Astrocyte (in vitro differentiated cells and primary cell): ENCODE results near the gene CHRNA4. TPM values are rescaled to one million over a fixed set of nuclear protein-coding genes. Genes with fewer than 3 reads are reported as not detected.

Experiments used
- DNase-seq: peaks from one replicate; pipeline ENCODE4 v3.0.0-alpha.2; 2010; ENCODE audit warnings: low read depth
- FAIRE-seq: peaks from 2 replicates; lab custom pipeline; 2011; peaks lifted over from hg19 to GRCh38; lab: Jason Lieb, UNC
- H2AFZ ChIP-seq: 2 replicates; pipeline ENCODE4 v1.6.0; 2012; ENCODE audit warnings: low read depth, low read length, inconsistent platforms
- H3K27ac ChIP-seq: 2 replicates; pipeline ENCODE4 v1.5.1; 2011; ENCODE audit warnings: low read depth, low read length, inconsistent platforms
- H3K27me3 ChIP-seq: 2 replicates; pipeline ENCODE4 v1.6.0; 2011; ENCODE audit warnings: low read length, inconsistent platforms; ENCODE audit not compliant: insufficient read depth
- H3K36me3 ChIP-seq: 2 replicates; pipeline ENCODE4 v1.5.1; 2011; ENCODE audit warnings: low read length, inconsistent platforms; ENCODE audit not compliant: insufficient read depth
- H3K4me1 ChIP-seq: 2 replicates; pipeline ENCODE4 v1.5.1; 2011; ENCODE audit warnings: low read length, inconsistent platforms; ENCODE audit not compliant: insufficient read depth
- H3K4me2 ChIP-seq: 2 replicates; pipeline ENCODE4 v1.6.0; 2012; ENCODE audit warnings: low read length, inconsistent platforms
- H3K4me3 ChIP-seq: 2 replicates; pipeline ENCODE4 v1.5.1; 2011; ENCODE audit warnings: low read depth, mild to moderate bottlenecking, low read length, inconsistent platforms; ENCODE audit not compliant: insufficient read depth
- H3K79me2 ChIP-seq: 2 replicates; pipeline ENCODE4 v1.6.0; 2012; ENCODE audit warnings: mild to moderate bottlenecking, low read length, inconsistent platforms; ENCODE audit not compliant: insufficient read depth
- H3K9ac ChIP-seq: 2 replicates; pipeline ENCODE4 v1.6.0; 2012; ENCODE audit warnings: mild to moderate bottlenecking, low read length, inconsistent platforms
- H3K9me3 ChIP-seq: 2 replicates; pipeline ENCODE4 v1.5.1; 2012; ENCODE audit warnings: low read depth, mild to moderate bottlenecking, low read length, inconsistent platforms; ENCODE audit not compliant: insufficient read depth
- H4K20me1 ChIP-seq: 2 replicates; pipeline ENCODE4 v1.6.0; 2012; ENCODE audit warnings: low read length, inconsistent platforms; ENCODE audit not compliant: insufficient read depth
- H3K27ac Mint-ChIP-seq: one replicate; pipeline ENCODE4 v1.8.0; 2021; ENCODE audit warnings: mild to moderate bottlenecking, mixed read lengths; ENCODE audit not compliant: unreplicated experiment
- H3K27me3 Mint-ChIP-seq: one replicate; pipeline ENCODE4 v1.8.0; 2021; ENCODE audit warnings: low read depth, mixed read lengths; ENCODE audit not compliant: unreplicated experiment
- H3K36me3 Mint-ChIP-seq: one replicate; pipeline ENCODE4 v1.8.0; 2021; ENCODE audit warnings: low read depth, mixed read lengths; ENCODE audit not compliant: unreplicated experiment
- H3K4me1 Mint-ChIP-seq: one replicate; pipeline ENCODE4 v1.8.0; 2021; ENCODE audit warnings: low read depth, mixed read lengths; ENCODE audit not compliant: unreplicated experiment
- H3K4me3 Mint-ChIP-seq: one replicate; pipeline ENCODE4 v1.8.0; 2021; ENCODE audit warnings: mild to moderate bottlenecking, moderate library complexity, mixed read lengths; ENCODE audit not compliant: unreplicated experiment
- H3K9me3 Mint-ChIP-seq: one replicate; pipeline ENCODE4 v1.8.0; 2021; ENCODE audit warnings: mild to moderate bottlenecking, mixed read lengths; ENCODE audit not compliant: unreplicated experiment
- EZH2 ChIP-seq: IDR thresholded peaks from 2 replicates; pipeline ENCODE4 v1.6.1; 2012; ENCODE audit warnings: mild to moderate bottlenecking, low read length, inconsistent platforms; ENCODE audit not compliant: insufficient read depth
- total RNA-seq: library from RNA; stranded (reverse); gene quantifications from 2 replicates; pipeline ENCODE4 v1.2.1, GENCODE V29; 2021
- TF ChIP-seq, protein P1 (sequence below): IDR thresholded peaks from 2 replicates; pipeline ENCODE4 v1.5.1; 2011; ENCODE audit warnings: low read depth, mild to moderate bottlenecking, inconsistent platforms, low read length, moderate library complexity; ENCODE audit not compliant: insufficient read depth

Gene CHRNA4
- total RNA-seq, 1 donor from 2014 or later, result 1.8 TPM

DNA sequence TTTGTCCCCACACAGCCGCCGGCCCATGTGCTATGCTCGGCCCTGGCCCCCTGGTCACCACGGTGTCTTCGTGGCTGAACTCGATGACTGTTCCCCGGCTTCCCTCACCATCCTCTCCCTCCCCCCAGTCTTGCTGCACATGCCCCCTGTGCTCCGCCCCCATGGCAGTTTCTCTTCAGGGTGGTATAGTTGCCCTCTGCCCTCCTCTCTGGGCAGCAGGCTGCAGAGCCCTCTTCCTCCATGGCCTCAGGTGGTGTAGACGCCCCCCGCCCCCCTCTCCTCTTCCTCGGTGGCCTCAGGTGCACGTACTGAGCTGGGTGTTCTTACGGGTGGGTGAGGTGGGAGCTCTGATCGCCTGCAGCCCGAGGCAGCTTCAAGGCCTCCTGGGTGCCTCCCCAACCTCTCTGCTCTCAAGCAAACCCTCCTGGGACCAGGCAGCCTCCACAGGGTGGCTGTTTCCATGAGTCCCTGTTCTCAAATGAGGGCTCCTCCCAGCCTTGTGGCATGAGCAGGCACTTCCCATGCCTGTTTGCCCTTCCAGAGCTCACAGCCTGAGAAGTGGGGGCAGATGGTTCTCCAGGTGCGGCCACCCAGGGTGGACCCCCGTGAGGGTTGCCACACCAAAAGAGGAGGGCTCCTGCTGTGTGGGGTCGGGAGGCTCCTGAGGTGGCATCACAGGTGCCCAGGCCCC is 43.4 kb downstream of the CHRNA4 start:
- H3K9ac ChIP-seq, result no peak overlapping the region
- no peaks in the 10 kb centered on the region for H3K36me3 ChIP-seq
- peaks cover 1% of the 10 kb centered on the region for H3K27me3 ChIP-seq

DNA sequence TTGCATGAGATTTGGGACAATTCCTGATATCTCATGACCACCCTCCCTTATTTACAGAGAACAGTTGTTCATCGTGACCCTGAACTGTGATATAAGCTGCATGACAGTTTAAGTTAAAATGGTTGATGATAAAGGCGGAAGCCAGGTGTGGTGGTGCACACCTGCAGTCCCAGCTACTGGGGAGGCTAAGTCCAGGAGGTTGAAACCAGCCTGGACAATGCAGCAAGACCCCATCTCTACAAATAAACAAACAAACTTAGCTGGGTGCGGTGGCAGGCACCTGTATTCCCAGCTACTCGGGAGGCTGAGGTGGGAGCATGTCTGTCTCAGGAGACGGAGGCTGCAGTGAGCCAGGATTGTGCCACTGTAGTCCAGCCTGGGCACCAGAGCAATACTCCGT is 44.1 kb downstream of the CHRNA4 start:
- H3K27me3 Mint-ChIP-seq, result peaks cover 9% of the 10 kb centered on the region
- no peaks in the 10 kb centered on the region for H3K4me1 Mint-ChIP-seq
- Histone ChIP-seq H3K4me3 (no peak overlapping the region), H4K20me1 (no peaks in the 10 kb centered on the region), H2AFZ (no peak overlapping the region), H3K9ac (no peak overlapping the region), H3K4me2 (no peak overlapping the region), H3K36me3 (no peaks in the 10 kb centered on the region), H3K27me3 (no peaks in the 10 kb centered on the region), H3K79me2 (no peaks in the 10 kb centered on the region), H3K9me3 (no peaks in the 10 kb centered on the region), H3K27ac (no peak overlapping the region), H3K4me1 (no peaks in the 10 kb centered on the region)
- TF ChIP-seq, protein P1, sequence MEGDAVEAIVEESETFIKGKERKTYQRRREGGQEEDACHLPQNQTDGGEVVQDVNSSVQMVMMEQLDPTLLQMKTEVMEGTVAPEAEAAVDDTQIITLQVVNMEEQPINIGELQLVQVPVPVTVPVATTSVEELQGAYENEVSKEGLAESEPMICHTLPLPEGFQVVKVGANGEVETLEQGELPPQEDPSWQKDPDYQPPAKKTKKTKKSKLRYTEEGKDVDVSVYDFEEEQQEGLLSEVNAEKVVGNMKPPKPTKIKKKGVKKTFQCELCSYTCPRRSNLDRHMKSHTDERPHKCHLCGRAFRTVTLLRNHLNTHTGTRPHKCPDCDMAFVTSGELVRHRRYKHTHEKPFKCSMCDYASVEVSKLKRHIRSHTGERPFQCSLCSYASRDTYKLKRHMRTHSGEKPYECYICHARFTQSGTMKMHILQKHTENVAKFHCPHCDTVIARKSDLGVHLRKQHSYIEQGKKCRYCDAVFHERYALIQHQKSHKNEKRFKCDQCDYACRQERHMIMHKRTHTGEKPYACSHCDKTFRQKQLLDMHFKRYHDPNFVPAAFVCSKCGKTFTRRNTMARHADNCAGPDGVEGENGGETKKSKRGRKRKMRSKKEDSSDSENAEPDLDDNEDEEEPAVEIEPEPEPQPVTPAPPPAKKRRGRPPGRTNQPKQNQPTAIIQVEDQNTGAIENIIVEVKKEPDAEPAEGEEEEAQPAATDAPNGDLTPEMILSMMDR, result no peak
- TF ChIP-seq EZH2, result no peak
- no peaks in the 10 kb centered on the region for H3K9me3 Mint-ChIP-seq
- FAIRE-seq (no peak), DNase-seq (no peak)
- H3K27ac Mint-ChIP-seq, result no peak overlapping the region
- H3K4me3 Mint-ChIP-seq, result no peak overlapping the region
- no peaks in the 10 kb centered on the region for H3K36me3 Mint-ChIP-seq

More for the DNA sequence above, 43.4 kb downstream of the CHRNA4 start:
- H3K27ac Mint-ChIP-seq, result no peak overlapping the region
- no peaks in the 10 kb centered on the region for H3K9me3 ChIP-seq
- TF ChIP-seq EZH2, result no peak
- TF ChIP-seq, protein P1, result no peak
- no peak overlapping the region for H3K4me3 ChIP-seq
- no peak for DNase-seq
- H2AFZ ChIP-seq, result no peak overlapping the region
- H3K4me3 Mint-ChIP-seq, result no peak overlapping the region
- no peaks in the 10 kb centered on the region for H3K79me2 ChIP-seq
- H3K9me3 Mint-ChIP-seq, result no peaks in the 10 kb centered on the region
- H3K4me2 ChIP-seq, result no peak overlapping the region
- H4K20me1 ChIP-seq, result no peaks in the 10 kb centered on the region
- H3K4me1 ChIP-seq, result no peaks in the 10 kb centered on the region
- no peaks in the 10 kb centered on the region for H3K4me1 Mint-ChIP-seq
- FAIRE-seq, result no peak
- no peak overlapping the region for H3K27ac ChIP-seq
- peaks cover 12% of the 10 kb centered on the region for H3K27me3 Mint-ChIP-seq
- no peaks in the 10 kb centered on the region for H3K36me3 Mint-ChIP-seq

GRCh38 chr20:63316502-63316921 is 44.6 kb downstream of the CHRNA4 start:
- Histone ChIP-seq H3K27ac (no peak overlapping the region), H4K20me1 (no peaks in the 10 kb centered on the region), H3K27me3 (no peaks in the 10 kb centered on the region), H3K79me2 (no peaks in the 10 kb centered on the region), H3K4me2 (no peak overlapping the region), H3K9me3 (no peaks in the 10 kb centered on the region), H3K9ac (no peak overlapping the region), H3K4me3 (no peak overlapping the region), H3K4me1 (no peaks in the 10 kb centered on the region), H3K36me3 (no peaks in the 10 kb centered on the region), H2AFZ (no peak overlapping the region)
- TF ChIP-seq, protein P1, result no peak
- TF ChIP-seq EZH2, result no peak
- no peaks in the 10 kb centered on the region for H3K4me1 Mint-ChIP-seq
- H3K27ac Mint-ChIP-seq, result no peak overlapping the region
- no peaks in the 10 kb centered on the region for H3K36me3 Mint-ChIP-seq
- DNase-seq, result no peak
- peaks cover 9% of the 10 kb centered on the region for H3K27me3 Mint-ChIP-seq
- no peak for FAIRE-seq
- no peaks in the 10 kb centered on the region for H3K9me3 Mint-ChIP-seq
- H3K4me3 Mint-ChIP-seq, result no peak overlapping the region
